ENCODE measurements around the gene GNB1L. TPM values are rescaled to one million over a fixed set of nuclear protein-coding genes. Genes with fewer than 3 reads are reported as not detected.
A peak's percentile ranks its signal among the peaks of the same experiment; 100 is the strongest.

GNB1L gene
- total and polyA plus RNA-seq, 9 of the 15 experiments (the other 6 are each of a cell fraction or from before 2014, with no cell fraction given): 0.56 to 50.5 (median 10.2) TPM

- no peak for TF ChIP-seq ZFX (CRISPR knock-in tag; IDR thresholded peaks at IDR 0.05)
- no peak; the same call in 1 of the 2 replicates for TF ChIP-seq STAT5A (IDR thresholded peaks at IDR 0.05; ENCODE audit: borderline replicate concordance, low read length)
- TF ChIP-seq DNMT1 (IDR thresholded peaks at IDR 0.05): no peak
- peak; percentile 79; the same call in 1 of the 2 replicates for TF ChIP-seq NR4A1 (CRISPR knock-in tag; IDR thresholded peaks at IDR 0.05)
- TF ChIP-seq NR4A1 (tag; IDR thresholded peaks at IDR 0.05): peak; percentile 55; the same call in 1 of the 2 replicates
- TF ChIP-seq CGGBP1 (CRISPR knock-in tag; IDR thresholded peaks at IDR 0.05): no peak
- peak; percentile 77; the same call in 1 of the 2 replicates for TF ChIP-seq TOE1 (IDR thresholded peaks at IDR 0.05; ENCODE audit: borderline replicate concordance)
- TF ChIP-seq TOE1 (CRISPR knock-in tag; IDR thresholded peaks at IDR 0.05; ENCODE audit: borderline replicate concordance, low read depth): no peak
- TF ChIP-seq SMAD4 (CRISPR knock-in tag; conservative IDR thresholded peaks at IDR 0.05): peak; percentile 84
- peak; percentile 60 for TF ChIP-seq CBFA2T3 (IDR thresholded peaks at IDR 0.05)
- no peak for TF ChIP-seq HMG20B (CRISPR knock-in tag; IDR thresholded peaks at IDR 0.05)
- no peak for TF ChIP-seq BDP1 (IDR thresholded peaks at IDR 0.05; ENCODE audit: insufficient read depth, insufficient read length)
- TF ChIP-seq NFRKB (IDR thresholded peaks at IDR 0.05; ENCODE audit: low read depth): no peak
- no peak for TF ChIP-seq GTF2B (IDR thresholded peaks at IDR 0.05; ENCODE audit: extremely low read depth, insufficient read length)
- peak in 1 of 2 experiments; percentile 93; a peak in 2 of 4 replicates for TF ChIP-seq MLLT1 (IDR thresholded peaks at IDR 0.05)
- no peak for TF ChIP-seq RFX1 (IDR thresholded peaks at IDR 0.05)
- peak; percentile 97 for TF ChIP-seq MYNN (IDR thresholded peaks at IDR 0.05)
- no peak for TF ChIP-seq MYNN (CRISPR knock-in tag; IDR thresholded peaks at IDR 0.05)
- no peak for TF ChIP-seq ZNF217 (CRISPR knock-in tag; IDR thresholded peaks at IDR 0.05)
- TF ChIP-seq ZBTB11 (CRISPR knock-in tag; IDR thresholded peaks at IDR 0.05): no peak; a peak in 1 of 6 replicates
- TF ChIP-seq NCOA6 (IDR thresholded peaks at IDR 0.05): no peak
- TF ChIP-seq TAF1 (IDR thresholded peaks at IDR 0.05; ENCODE audit: control insufficient read depth, extremely low read depth, insufficient read depth, low read length, severe bottlenecking): no peak
- peak; percentile 96 to 99 for TF ChIP-seq RCOR1 (IDR thresholded peaks at IDR 0.05; ENCODE audit: borderline replicate concordance in 1 of 2, low read depth in 2 of 2, low read length in 2 of 2)
Measured at GRCh38 chr22:19806213-19807160, 48.2 kb downstream of the GNB1L start (continued).
